Fibroblast of mammary gland (primary cell): ENCODE results near the gene TM2D3.

ENCODE experiments used
- DNase-seq: peaks from one replicate; pipeline ENCODE4 v3.0.0-alpha.2; 2010; ENCODE audit warnings: low read depth
- H3K4me3 ChIP-seq: 2 replicates; pipeline ENCODE4 v1.5.1; 2011; ENCODE audit warnings: low read depth, mild to moderate bottlenecking, low read length, moderate library complexity; ENCODE audit not compliant: control insufficient read depth
- CTCF ChIP-seq: conservative IDR thresholded peaks from 2 replicates; pipeline ENCODE4 v1.5.1; 2011; ENCODE audit warnings: low read depth, low read length, inconsistent platforms; ENCODE audit not compliant: control insufficient read depth, insufficient read depth

The TM2D3 gene

DNA sequence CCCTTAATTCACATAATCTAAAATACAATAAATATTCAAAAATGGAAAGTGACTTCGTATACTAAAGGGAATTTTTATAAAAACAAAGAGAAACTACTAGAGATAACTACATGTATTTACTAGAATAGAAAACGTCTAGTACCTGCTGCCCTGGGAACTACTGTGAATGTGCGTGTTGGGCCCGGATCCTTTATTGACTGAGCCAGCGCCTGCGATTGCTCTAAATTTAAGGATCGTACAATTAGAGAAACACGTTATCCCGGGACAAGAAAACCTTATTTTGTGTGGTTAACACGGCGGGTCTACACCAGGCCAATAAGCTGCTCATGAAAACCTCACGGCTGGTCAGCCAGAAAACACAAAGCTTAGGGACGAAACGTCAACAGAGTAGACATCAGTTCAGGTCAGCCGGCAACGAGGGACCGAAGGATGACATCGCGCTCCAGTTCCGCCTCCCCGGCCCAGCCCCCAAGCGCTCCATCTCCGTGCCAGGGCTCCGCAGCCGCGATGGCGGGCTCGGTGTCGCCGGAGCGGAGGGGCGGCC lies 555 bp downstream of the TM2D3 start:
- peak; percentile 31 for DNase-seq
- H3K4me3 ChIP-seq: peak overlapping the region; percentile 73
- TF ChIP-seq CTCF: no peak

GRCh38 chr15:101650145-101650544 lies 2.0 kb downstream of the TM2D3 start:
- H3K4me3 ChIP-seq: no peak overlapping the region
- DNase-seq: no peak
- TF ChIP-seq CTCF: no peak

GRCh38 chr15:101648356-101648755 lies 3.8 kb downstream of the TM2D3 start:
- no peak for DNase-seq
- no peak overlapping the region for H3K4me3 ChIP-seq
- TF ChIP-seq CTCF: no peak

GRCh38 chr15:101647251-101647650 lies 4.9 kb downstream of the TM2D3 start:
- no peak for TF ChIP-seq CTCF
- no peak for DNase-seq
- H3K4me3 ChIP-seq: no peak overlapping the region

DNA sequence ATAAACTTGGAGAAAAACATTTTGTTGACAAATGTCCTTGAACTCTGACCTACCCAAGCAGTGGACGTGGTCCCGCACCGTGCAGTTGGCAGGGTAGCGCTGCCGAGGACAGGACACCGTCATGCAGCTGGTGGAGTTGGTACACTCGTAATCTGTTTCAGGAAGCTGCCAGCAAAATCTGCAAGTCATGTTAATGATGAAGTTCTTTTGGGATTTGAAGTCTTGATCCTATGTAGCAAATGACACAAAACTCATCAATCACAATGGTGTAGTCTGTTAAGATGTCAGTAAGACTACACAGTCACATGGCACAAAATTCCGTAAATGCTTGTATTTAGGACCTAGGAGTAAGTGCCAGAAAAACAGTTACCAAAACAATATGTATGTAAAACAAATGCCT lies 5.5 kb downstream of the TM2D3 start:
- TF ChIP-seq CTCF: no peak
- DNase-seq: peak; percentile 15
- H3K4me3 ChIP-seq: no peak overlapping the region

DNA sequence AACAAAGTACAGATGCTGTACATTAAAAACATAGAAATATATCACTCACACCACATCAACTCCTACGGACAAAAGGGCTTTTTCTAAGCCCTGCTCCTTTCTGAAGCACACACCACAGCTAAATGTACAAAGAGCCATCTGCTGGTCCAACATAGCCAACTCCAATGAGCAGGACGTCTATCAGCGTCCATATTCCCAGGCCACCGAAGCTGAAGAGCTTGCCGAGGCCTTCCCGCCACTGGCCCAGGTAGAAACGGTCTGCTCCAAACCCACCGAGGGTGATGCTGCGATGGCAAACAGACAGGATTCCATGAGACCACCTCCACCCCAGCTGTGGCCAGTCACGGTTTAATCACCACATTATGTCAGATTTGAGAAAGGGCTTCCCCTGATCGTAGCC lies 9.8 kb downstream of the TM2D3 start:
- TF ChIP-seq CTCF: no peak
- DNase-seq: no peak
- no peak overlapping the region for H3K4me3 ChIP-seq

GRCh38 chr15:101641894-101642293 lies 10.3 kb downstream of the TM2D3 start:
- H3K4me3 ChIP-seq: no peak overlapping the region
- DNase-seq: no peak

More at GRCh38 chr15:101641894-101642293, 10.3 kb downstream of the TM2D3 start:
- no peak for TF ChIP-seq CTCF
